Vagina (tissue), 2 donors: ENCODE data around the gene TMEM205.

Experiments used
- POLR2A ChIP-seq, 2 donors: fragments of 450-650 bp; IDR thresholded peaks; one replicate each; pipeline ENCODE4 v1.6.1; 2017; ENCODE audit warnings: antibody characterized with exemption in 2 of 2, mild to moderate bottlenecking in 2 of 2, moderate library complexity in 2 of 2
- TF ChIP-seq, protein P1 (sequence below), 3 experiments: fragments of 450-650 bp in 2 of 3; fragments of 200-600 bp in 1 of 3; sonication (generic) in 1 of 3; IDR thresholded peaks; one replicate each; pipeline ENCODE4 v1.5.1; 2017 to 2019; ENCODE audit warnings: antibody characterized with exemption in 3 of 3, mild to moderate bottlenecking in 2 of 3, moderate library complexity in 2 of 3

GRCh38 chr19:11361037-11361770 is 15.1 kb upstream of the TMEM205 start:
- TF ChIP-seq POLR2A (IDR thresholded peaks at IDR 0.05): no peak
- TF ChIP-seq, protein P1, sequence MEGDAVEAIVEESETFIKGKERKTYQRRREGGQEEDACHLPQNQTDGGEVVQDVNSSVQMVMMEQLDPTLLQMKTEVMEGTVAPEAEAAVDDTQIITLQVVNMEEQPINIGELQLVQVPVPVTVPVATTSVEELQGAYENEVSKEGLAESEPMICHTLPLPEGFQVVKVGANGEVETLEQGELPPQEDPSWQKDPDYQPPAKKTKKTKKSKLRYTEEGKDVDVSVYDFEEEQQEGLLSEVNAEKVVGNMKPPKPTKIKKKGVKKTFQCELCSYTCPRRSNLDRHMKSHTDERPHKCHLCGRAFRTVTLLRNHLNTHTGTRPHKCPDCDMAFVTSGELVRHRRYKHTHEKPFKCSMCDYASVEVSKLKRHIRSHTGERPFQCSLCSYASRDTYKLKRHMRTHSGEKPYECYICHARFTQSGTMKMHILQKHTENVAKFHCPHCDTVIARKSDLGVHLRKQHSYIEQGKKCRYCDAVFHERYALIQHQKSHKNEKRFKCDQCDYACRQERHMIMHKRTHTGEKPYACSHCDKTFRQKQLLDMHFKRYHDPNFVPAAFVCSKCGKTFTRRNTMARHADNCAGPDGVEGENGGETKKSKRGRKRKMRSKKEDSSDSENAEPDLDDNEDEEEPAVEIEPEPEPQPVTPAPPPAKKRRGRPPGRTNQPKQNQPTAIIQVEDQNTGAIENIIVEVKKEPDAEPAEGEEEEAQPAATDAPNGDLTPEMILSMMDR (IDR thresholded peaks at IDR 0.05): no peak
